Ammon's horn (tissue), 1 donor: ENCODE results near the gene KDSR.

ENCODE experiments used
- DNase-seq: peaks from one replicate; pipeline ENCODE4 v3.0.0-alpha.2; 2016; ENCODE audit warnings: low spot score

Gene KDSR

GRCh38 chr18:63320123-63320974, 46.7 kb downstream of the KDSR start:
- DNase-seq = peak; percentile 92

GRCh38 chr18:63319383-63320122, 47.5 kb downstream of the KDSR start, which contains the start of gene BCL2:
BCL2 (minus strand) TSS chr18:63319769.
- peak; percentile 57 for DNase-seq

- no peak for DNase-seq
Measured at GRCh38 chr18:63318889-63319382, 48.1 kb downstream of the KDSR start.

DNA sequence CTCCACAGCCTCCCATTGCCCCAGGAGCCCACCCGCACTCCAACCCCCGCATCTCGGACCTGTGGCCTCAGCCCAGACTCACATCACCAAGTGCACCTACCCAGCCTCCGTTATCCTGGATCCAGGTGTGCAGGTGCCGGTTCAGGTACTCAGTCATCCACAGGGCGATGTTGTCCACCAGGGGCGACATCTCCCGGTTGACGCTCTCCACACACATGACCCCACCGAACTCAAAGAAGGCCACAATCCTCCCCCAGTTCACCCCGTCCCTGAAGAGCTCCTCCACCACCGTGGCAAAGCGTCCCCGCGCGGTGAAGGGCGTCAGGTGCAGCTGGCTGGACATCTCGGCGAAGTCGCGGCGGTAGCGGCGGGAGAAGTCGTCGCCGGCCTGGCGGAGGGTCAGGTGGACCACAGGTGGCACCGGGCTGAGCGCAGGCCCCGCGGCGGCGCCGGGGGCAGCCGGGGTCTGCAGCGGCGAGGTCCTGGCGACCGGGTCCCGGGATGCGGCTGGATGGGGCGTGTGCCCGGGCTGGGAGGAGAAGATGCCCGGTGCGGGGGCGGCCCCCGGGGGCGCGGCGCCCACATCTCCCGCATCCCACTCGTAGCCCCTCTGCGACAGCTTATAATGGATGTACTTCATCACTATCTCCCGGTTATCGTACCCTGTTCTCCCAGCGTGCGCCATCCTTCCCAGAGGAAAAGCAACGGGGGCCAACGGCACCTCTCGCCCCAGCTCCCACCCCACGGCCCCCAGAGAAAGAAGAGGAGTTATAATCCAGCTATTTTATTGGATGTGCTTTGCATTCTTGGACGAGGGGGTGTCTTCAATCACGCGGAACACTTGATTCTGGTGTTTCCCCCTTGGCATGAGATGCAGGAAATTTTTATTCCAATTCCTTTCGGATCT, 48.8 kb downstream of the KDSR start:
- peak; percentile 79 for DNase-seq

DNA sequence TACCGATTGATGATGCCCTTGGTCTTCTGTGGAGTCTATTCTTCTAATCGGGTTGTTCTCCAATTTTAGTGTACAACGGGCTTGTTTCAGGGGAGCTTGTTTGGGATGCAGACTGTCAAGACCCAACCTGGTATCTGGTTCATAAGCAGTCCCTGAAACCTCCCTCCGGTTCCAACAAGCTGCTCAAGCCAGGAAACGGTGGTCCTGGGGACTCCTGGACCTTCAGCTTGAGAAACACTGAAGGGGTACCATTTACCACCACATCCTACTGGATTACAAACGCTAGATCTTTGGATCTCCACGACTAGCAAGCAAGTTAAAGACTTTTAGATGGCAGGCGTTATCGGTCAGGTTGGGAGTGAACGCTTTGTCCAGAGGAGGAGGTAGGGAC, 49.5 kb downstream of the KDSR start:
- no peak for DNase-seq

DNA sequence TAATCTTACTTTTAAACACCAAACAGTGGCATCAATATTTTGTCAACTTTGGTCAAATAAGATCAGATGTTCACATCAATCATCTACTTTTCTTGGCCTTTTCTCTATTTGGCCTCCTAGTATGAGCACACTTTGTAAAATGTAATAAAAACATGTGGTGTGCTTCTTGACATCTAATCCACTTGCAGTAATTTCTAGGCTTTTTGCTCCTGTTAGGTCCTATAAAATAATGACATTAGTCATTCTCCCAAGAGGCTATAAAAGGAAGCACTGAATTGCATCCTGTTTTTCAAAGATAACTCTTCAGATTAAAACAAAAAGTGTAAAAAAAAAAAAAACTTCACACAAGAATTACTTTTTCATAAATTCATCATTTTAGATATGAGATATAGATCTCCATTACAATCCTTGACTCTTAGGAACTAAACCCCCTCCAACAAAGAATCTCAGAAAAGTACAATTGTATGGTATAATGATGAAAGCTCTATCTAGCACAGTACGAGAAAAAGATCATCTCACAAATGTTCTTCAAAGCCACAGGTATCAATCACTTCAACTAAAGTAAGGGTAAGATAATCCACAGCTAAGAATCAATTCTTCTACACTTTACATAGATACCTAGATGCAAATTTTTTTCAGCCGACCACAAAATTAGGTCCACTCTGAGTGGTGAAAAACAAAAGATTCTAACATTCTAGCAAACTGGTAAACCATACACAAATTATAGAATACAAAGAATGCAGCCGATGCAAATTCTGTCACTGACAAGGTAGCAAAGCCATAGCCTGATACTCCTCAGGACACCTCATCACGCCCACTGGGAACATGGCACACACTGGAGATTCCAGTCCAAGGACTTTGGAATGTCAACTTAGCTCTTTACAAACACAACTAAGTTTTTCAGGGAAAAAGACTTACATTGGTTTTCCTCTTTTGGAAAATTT, 50.1 kb downstream of the KDSR start:
- DNase-seq = no peak

GRCh38 chr18:63315876-63316275, 51.1 kb downstream of the KDSR start:
- no peak for DNase-seq

GRCh38 chr18:63315131-63315662, 51.8 kb downstream of the KDSR start:
- no peak for DNase-seq

GRCh38 chr18:63314062-63314790, 52.8 kb downstream of the KDSR start:
- no peak for DNase-seq

GRCh38 chr18:63313396-63313917, 53.5 kb downstream of the KDSR start:
- no peak for DNase-seq

- no peak for DNase-seq
Measured at GRCh38 chr18:63312737-63313395, 54.1 kb downstream of the KDSR start.

GRCh38 chr18:63312019-63312409, 55.0 kb downstream of the KDSR start:
- no peak for DNase-seq

DNA sequence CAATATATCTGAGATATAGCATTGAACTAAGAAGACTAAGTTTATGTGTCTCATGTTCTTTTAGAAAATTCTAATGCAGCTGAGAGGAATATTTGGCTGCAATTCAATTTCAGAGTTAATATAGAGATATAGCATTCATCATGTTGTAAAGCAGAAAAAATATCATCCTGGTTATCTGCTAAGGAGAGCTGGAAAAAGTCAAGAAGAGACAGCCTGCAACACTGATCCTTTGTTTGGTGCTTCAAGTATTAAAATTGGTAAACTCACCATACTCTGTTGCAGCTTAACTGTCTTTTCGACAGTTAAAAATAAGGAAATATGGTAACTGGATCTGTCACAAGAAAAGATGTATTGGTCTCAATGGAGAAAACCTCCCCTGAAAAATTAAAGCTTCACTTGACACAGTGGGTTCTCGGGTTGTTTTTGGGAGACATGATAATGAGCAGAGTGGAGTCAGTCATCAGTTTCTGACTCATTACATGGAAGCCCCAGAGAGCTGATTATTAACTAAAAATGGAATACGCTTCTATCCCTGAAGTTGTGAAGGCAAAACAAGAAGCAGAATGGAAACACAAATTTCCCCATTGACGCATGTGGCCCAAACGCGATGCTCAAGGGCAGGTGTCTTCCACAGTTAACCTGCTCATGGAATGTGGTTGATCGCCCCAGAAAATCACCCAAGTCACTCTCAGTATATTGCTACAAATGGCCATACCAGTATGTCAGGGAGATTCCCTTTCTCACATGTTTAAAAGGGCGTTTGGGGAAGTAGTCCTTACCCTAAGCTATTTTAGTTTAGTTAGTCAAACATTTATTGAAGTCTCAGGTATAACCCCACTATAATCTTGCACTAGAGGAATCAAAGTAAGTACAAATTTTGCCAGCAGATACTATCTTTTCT, 55.6 kb downstream of the KDSR start:
- DNase-seq = no peak

DNA sequence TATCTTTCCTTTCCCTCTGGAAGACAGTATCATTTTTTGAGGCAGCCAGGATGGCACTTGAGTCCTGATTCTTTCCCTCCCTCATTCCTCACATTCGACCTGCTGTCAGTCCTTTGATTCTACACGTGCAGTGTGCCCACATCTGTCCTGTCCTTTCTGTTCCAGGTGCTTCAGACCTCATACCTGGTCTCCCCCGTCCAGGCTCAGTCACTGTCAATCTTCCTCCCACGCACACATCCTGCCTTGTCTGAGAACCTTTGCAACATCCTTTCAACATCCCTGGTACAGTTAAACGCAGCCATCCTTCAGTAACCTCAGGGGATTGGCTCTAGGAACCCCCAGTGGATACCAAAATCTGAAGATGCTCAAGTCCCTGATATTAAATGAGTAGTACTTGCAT, 57.6 kb downstream of the KDSR start:
- no peak for DNase-seq

- peak; percentile 52 for DNase-seq
Measured at GRCh38 chr18:63307551-63308200, 59.3 kb downstream of the KDSR start.

DNA sequence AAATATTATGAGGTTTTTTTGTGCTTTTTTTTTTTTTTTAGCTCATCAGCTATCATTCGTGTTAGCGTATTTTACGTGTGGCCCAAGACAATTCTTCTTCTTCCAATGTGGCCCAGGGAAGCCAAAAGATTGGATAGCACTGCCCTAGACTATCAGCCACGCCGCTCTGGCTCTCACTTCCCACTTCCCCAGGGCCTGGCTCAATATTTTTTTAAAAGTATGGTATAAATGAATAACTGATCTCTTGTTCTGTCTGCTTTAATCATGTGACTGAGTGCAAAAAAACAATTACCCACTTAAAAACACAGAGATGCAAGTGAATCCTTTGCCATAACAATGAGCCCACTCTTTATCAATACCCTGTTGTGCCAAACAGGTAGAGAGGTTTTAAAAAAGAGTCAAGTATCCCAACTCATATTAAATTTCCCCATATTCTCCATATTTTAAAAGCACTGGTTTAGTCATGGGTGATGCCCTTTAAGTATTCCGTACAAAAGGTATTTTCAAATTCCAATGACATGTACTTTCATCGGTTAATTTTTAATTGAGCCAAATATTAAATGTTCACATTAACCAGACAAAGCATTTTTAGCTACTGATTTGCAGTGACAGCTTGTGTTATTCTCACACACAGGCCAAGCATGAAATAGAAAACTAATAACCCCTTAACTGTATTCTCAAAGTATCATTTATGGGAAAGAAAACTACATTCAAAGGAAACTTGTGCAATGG, 60.0 kb downstream of the KDSR start:
- DNase-seq = no peak

- no peak for DNase-seq
Measured at GRCh38 chr18:63306249-63306648, 60.8 kb downstream of the KDSR start.
